BJ (cell line): Measurements from ENCODE around the gene STK33. TPM values are rescaled to one million over a fixed set of nuclear protein-coding genes. Genes with fewer than 3 reads are reported as not detected.

ENCODE experiments used
- CTCF ChIA-PET: fragments of 350-600 bp; formaldehyde crosslinking; extraction: SDS; loops from one replicate; lab custom pipeline; 2021; ENCODE audit warnings: antibody characterized with exemption, inconsistent platforms; lab: Yijun Ruan, JAX
- POLR2A ChIA-PET: fragments of 300-600 bp; sonication (Branson Sonifier 250); formaldehyde crosslinking; extraction: SDS; loops from one replicate; lab custom pipeline; 2021; ENCODE audit warnings: antibody characterized with exemption; lab: Charles Lee
- DNase-seq: peaks from one replicate; pipeline ENCODE4 v3.0.0-alpha.2; 2011; ENCODE audit warnings: low read depth
- H3K27me3 ChIP-seq: 2 replicates; pipeline ENCODE4 v1.6.0; 2011; ENCODE audit warnings: low read length; ENCODE audit not compliant: control insufficient read depth, insufficient read depth
- H3K36me3 ChIP-seq: 2 replicates; pipeline ENCODE4 v1.5.1; 2011; ENCODE audit warnings: low read length; ENCODE audit not compliant: control insufficient read depth, insufficient read depth
- H3K4me3 ChIP-seq: 2 replicates; pipeline ENCODE4 v1.5.1; 2011; ENCODE audit warnings: low read depth, mild to moderate bottlenecking, control low read depth, low read length
- CTCF ChIP-seq: IDR thresholded peaks from 2 replicates; pipeline ENCODE4 v1.5.1; 2011; ENCODE audit warnings: low read depth, mild to moderate bottlenecking, control low read depth, inconsistent platforms, low read length, moderate library complexity; ENCODE audit not compliant: insufficient read depth
- polyA plus RNA-seq: library from polyadenylated mRNA; depleted of rRNA; stranded (reverse); fragments of >200 nt; gene quantifications from 2 replicates; pipeline ENCODE4 v1.2.3, GENCODE V29; 2011

Gene STK33
- polyA plus RNA-seq, 1 experiment = 3.0 TPM

- ChIA-PET CTCF (no interaction called here), POLR2A (no interaction called here)
- DNase-seq = no peak
- TF ChIP-seq CTCF = no peak
- H3K27me3 ChIP-seq = no peaks in the 10 kb centered on the region
- no peak overlapping the region for H3K4me3 ChIP-seq
- no peaks in the 10 kb centered on the region for H3K36me3 ChIP-seq
Measured at GRCh38 chr11:8533332-8533731, 60.7 kb downstream of the STK33 start.

GRCh38 chr11:8532475-8532874 is 61.6 kb downstream of the STK33 start:
- no peak for TF ChIP-seq CTCF
- POLR2A ChIA-PET = no interaction called here
- no peak for DNase-seq
- no peak overlapping the region for H3K4me3 ChIP-seq
- H3K36me3 ChIP-seq = no peaks in the 10 kb centered on the region
- no peaks in the 10 kb centered on the region for H3K27me3 ChIP-seq
- CTCF ChIA-PET = no interaction called here

- DNase-seq = no peak
- ChIA-PET POLR2A (no interaction called here), CTCF (no interaction called here)
Measured at GRCh38 chr11:8531982-8532381, 62.0 kb downstream of the STK33 start.

GRCh38 chr11:8531312-8531711 is 62.7 kb downstream of the STK33 start:
- no peak for DNase-seq
- CTCF ChIA-PET = no interaction called here
- no peak overlapping the region for H3K4me3 ChIP-seq
- no peaks in the 10 kb centered on the region for H3K36me3 ChIP-seq
- no peak for TF ChIP-seq CTCF
- H3K27me3 ChIP-seq = no peaks in the 10 kb centered on the region
- POLR2A ChIA-PET = no interaction called here

More at GRCh38 chr11:8531982-8532381, 62.0 kb downstream of the STK33 start:
- H3K27me3 ChIP-seq = no peaks in the 10 kb centered on the region
- no peak overlapping the region for H3K4me3 ChIP-seq
- TF ChIP-seq CTCF = no peak
- H3K36me3 ChIP-seq = no peaks in the 10 kb centered on the region

GRCh38 chr11:8527939-8528338 is 66.1 kb downstream of the STK33 start:
- DNase-seq = no peak
- Histone ChIP-seq H3K4me3 (no peak overlapping the region), H3K36me3 (no peaks in the 10 kb centered on the region), H3K27me3 (no peaks in the 10 kb centered on the region)
- ChIA-PET POLR2A (no interaction called here), CTCF (interaction anchor here (1.2 kb wide), 1 partner anchor 14 kb away, joined by 4 read pairs; no protein-coding TSS in a partner anchor)
- no peak for TF ChIP-seq CTCF
